ENCODE data around the gene TRAPPC3L. TPM values are rescaled to one million over a fixed set of nuclear protein-coding genes. Genes with fewer than 3 reads are reported as not detected.
A peak's percentile ranks its signal among the peaks of the same experiment; 100 is the strongest.

Gene TRAPPC3L
- 0.03 and 0.11 TPM in 2 replicates for polyA plus RNA-seq (2012; rRNA removed)
- 0.05 and 0.09 TPM in 2 replicates for polyA plus RNA-seq (2012; cell fraction: cytosol; rRNA removed)
- polyA plus RNA-seq (2012; cell fraction: nucleus; rRNA removed), result 0.07 TPM in 1 of 2 replicates, not detected in the other

DNA sequence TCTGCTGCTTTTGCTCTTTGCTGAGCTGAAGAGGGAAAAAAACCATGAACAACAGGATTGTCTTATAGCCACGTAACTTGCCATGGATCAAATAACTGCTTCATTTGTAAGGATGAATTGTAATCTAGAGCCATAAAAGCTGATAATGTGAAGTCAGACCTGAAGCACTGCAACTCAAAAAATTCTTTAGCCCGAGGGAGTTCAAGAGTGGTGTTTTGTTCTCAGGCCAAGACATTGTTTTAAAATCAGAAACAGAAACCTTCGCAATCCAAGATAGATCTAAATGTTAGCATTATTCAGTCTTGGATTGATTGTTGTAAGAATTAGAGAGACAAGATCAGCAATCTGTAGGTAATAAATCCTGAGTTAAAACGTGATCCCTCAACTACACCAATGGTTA is at the start of gene TRAPPC3L:
TSS of gene TRAPPC3L (minus strand) at position 34 of the 400 bp plus-strand sequence. CDS start 170 bp downstream, outside the sequence.
- no peaks in the 10 kb centered on the region; a peak in 1 of 4 replicates for H3K4me1 ChIP-seq (ENCODE audit: control insufficient read depth in 1 of 2, insufficient read depth in 2 of 2, low read depth in 1 of 2, low read length in 1 of 2)
- H3K4me3 ChIP-seq (ENCODE audit: low read depth in 2 of 2, low read length in 1 of 2), result no peak within 1 kb of the TSS
- CTCF ChIA-PET, result interaction anchor here (1.0 to 2.2 kb wide), 5 partner anchors 10 to 327 kb away, joined by 3 to 9 read pairs (median 4); no protein-coding TSS in a partner anchor
- 0 out of 2 replicates have a peak within 1 kb of the TSS, but pooled peaks have one; percentile 18 for H3K4me2 ChIP-seq
- H3K27me3 ChIP-seq (ENCODE audit: insufficient read depth), result no peaks in the 10 kb centered on the region
- no peaks in the 10 kb centered on the region for H3K79me2 ChIP-seq (ENCODE audit: insufficient read depth)
- no peaks in the 10 kb centered on the region for H3K9me2 ChIP-seq
- H3K36me3 ChIP-seq (replicated peaks in 1 of 2; ENCODE audit: control insufficient read depth in 1 of 2, insufficient read depth in 2 of 2, low read length in 1 of 2), result no peaks in the 10 kb centered on the region
- H4K20me1 ChIP-seq (ENCODE audit: insufficient read depth), result no peaks in the 10 kb centered on the region
- peak within 1 kb of the TSS in 1 of 2 experiments; percentile 39; a peak in 1 of 4 replicates for H3K27ac ChIP-seq (ENCODE audit: low read depth in 2 of 2, low read length in 1 of 2)
- DNase-seq, result no peak
- 28% methylated on average over 4 of the region's 4 CpGs for WGBS (ENCODE audit: low lambda C conversion rate)
- POLR2A ChIA-PET, result no interaction called here
- H3F3A ChIP-seq (replicated peaks; ENCODE audit: insufficient read depth), result no peaks in the 10 kb centered on the region
- TF ChIP-seq RXRA (IDR thresholded peaks at IDR 0.05; ENCODE audit: borderline replicate concordance, low read depth), result no peak
- TF ChIP-seq YY1 (IDR thresholded peaks at IDR 0.05; ENCODE audit: low read depth), result no peak
- TF ChIP-seq GATA2 (CRISPR knock-in tag; IDR thresholded peaks at IDR 0.05), result no peak
- TF ChIP-seq, protein P1, sequence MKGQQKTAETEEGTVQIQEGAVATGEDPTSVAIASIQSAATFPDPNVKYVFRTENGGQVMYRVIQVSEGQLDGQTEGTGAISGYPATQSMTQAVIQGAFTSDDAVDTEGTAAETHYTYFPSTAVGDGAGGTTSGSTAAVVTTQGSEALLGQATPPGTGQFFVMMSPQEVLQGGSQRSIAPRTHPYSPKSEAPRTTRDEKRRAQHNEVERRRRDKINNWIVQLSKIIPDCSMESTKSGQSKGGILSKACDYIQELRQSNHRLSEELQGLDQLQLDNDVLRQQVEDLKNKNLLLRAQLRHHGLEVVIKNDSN (IDR thresholded peaks at IDR 0.05; ENCODE audit: borderline replicate concordance, low read depth), result no peak
- TF ChIP-seq TCF12 (IDR thresholded peaks at IDR 0.05), result no peak
- no peak for TF ChIP-seq FOXJ3 (CRISPR knock-in tag; IDR thresholded peaks at IDR 0.05)
- no peak for TF ChIP-seq EZH2phosphoT487 (IDR thresholded peaks at IDR 0.05; ENCODE audit: borderline replicate concordance, low read depth)
- no peak for TF ChIP-seq SMC3 (IDR thresholded peaks at IDR 0.05; ENCODE audit: low read depth, low read length)
- TF ChIP-seq, protein P2, sequence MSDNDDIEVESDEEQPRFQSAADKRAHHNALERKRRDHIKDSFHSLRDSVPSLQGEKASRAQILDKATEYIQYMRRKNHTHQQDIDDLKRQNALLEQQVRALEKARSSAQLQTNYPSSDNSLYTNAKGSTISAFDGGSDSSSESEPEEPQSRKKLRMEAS (IDR thresholded peaks at IDR 0.05; ENCODE audit: low read depth), result no peak
- no peak within 1 kb of the TSS for H3K9ac ChIP-seq
- peak within 1 kb of the TSS; percentile 26; the same call in 1 of the 2 replicates for H2AFZ ChIP-seq (ENCODE audit: low read depth)
- no peaks in the 10 kb centered on the region for H3K9me3 ChIP-seq

DNA sequence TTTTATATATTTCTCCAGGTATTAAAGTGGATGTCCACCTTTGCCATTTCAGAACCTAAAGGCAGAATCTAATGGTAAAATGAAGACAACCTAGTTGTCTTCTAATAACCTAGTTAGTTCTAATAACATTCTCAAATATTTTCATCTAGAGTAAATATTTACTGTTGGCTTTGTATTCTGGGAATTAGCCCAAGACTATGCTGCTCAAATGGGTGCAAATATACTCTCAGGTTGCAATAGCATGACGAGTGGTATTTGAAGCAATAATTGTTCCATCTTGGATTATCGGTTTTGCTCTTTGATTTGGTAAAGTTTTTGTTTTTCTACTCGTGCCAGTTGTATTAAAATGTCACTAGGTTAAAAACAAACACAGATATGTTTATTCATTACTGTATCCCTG is 49.8 kb upstream of the TRAPPC3L start:
- Histone ChIP-seq H3K36me3 (replicated peaks in 1 of 2; ENCODE audit: control insufficient read depth in 1 of 2, insufficient read depth in 2 of 2, low read length in 1 of 2) (peaks cover 50 to 54% of the 10 kb centered on the region in 2 experiments), H3F3A (replicated peaks; ENCODE audit: insufficient read depth) (peaks cover 15% of the 10 kb centered on the region), H3K79me2 (ENCODE audit: insufficient read depth) (no peaks in the 10 kb centered on the region), H3K9me3 (no peaks in the 10 kb centered on the region), H3K4me3 (ENCODE audit: low read depth in 2 of 2, low read length in 1 of 2) (no peak overlapping the region), H3K27me3 (ENCODE audit: insufficient read depth) (no peaks in the 10 kb centered on the region), H2AFZ (ENCODE audit: low read depth) (no peak overlapping the region), H4K20me1 (ENCODE audit: insufficient read depth) (no peaks in the 10 kb centered on the region), H3K27ac (ENCODE audit: low read depth in 2 of 2, low read length in 1 of 2) (no peak overlapping the region), H3K4me1 (ENCODE audit: control insufficient read depth in 1 of 2, insufficient read depth in 2 of 2, low read depth in 1 of 2, low read length in 1 of 2) (no peaks in the 10 kb centered on the region), H3K9me2 (peaks cover 5% of the 10 kb centered on the region; the same call in 1 of the 2 replicates), H3K9ac (no peak overlapping the region), H3K4me2 (no peak overlapping the region)
- 83% methylated on average over 3 of the region's 3 CpGs for WGBS (ENCODE audit: low lambda C conversion rate)
- no peak for TF ChIP-seq ELF1 (IDR thresholded peaks at IDR 0.05)
- no peak for TF ChIP-seq FOXJ3 (CRISPR knock-in tag; IDR thresholded peaks at IDR 0.05)
- TF ChIP-seq TEAD4 (IDR thresholded peaks at IDR 0.05; ENCODE audit: borderline replicate concordance, insufficient read depth), result no peak
- no peak for TF ChIP-seq YY1 (IDR thresholded peaks at IDR 0.05; ENCODE audit: low read depth)
- TF ChIP-seq CHD2 (IDR thresholded peaks at IDR 0.05; ENCODE audit: low read length, partially characterized antibody), result no peak
- no peak for TF ChIP-seq POLR2AphosphoS5 (IDR thresholded peaks at IDR 0.05; ENCODE audit: low read depth, low read length)
- TF ChIP-seq, protein P2 (IDR thresholded peaks at IDR 0.05; ENCODE audit: low read depth), result no peak
- TF ChIP-seq, protein P3, sequence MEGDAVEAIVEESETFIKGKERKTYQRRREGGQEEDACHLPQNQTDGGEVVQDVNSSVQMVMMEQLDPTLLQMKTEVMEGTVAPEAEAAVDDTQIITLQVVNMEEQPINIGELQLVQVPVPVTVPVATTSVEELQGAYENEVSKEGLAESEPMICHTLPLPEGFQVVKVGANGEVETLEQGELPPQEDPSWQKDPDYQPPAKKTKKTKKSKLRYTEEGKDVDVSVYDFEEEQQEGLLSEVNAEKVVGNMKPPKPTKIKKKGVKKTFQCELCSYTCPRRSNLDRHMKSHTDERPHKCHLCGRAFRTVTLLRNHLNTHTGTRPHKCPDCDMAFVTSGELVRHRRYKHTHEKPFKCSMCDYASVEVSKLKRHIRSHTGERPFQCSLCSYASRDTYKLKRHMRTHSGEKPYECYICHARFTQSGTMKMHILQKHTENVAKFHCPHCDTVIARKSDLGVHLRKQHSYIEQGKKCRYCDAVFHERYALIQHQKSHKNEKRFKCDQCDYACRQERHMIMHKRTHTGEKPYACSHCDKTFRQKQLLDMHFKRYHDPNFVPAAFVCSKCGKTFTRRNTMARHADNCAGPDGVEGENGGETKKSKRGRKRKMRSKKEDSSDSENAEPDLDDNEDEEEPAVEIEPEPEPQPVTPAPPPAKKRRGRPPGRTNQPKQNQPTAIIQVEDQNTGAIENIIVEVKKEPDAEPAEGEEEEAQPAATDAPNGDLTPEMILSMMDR (IDR thresholded peaks at IDR 0.05), result no peak
- TF ChIP-seq, protein P4, sequence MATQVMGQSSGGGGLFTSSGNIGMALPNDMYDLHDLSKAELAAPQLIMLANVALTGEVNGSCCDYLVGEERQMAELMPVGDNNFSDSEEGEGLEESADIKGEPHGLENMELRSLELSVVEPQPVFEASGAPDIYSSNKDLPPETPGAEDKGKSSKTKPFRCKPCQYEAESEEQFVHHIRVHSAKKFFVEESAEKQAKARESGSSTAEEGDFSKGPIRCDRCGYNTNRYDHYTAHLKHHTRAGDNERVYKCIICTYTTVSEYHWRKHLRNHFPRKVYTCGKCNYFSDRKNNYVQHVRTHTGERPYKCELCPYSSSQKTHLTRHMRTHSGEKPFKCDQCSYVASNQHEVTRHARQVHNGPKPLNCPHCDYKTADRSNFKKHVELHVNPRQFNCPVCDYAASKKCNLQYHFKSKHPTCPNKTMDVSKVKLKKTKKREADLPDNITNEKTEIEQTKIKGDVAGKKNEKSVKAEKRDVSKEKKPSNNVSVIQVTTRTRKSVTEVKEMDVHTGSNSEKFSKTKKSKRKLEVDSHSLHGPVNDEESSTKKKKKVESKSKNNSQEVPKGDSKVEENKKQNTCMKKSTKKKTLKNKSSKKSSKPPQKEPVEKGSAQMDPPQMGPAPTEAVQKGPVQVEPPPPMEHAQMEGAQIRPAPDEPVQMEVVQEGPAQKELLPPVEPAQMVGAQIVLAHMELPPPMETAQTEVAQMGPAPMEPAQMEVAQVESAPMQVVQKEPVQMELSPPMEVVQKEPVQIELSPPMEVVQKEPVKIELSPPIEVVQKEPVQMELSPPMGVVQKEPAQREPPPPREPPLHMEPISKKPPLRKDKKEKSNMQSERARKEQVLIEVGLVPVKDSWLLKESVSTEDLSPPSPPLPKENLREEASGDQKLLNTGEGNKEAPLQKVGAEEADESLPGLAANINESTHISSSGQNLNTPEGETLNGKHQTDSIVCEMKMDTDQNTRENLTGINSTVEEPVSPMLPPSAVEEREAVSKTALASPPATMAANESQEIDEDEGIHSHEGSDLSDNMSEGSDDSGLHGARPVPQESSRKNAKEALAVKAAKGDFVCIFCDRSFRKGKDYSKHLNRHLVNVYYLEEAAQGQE (IDR thresholded peaks at IDR 0.05; ENCODE audit: low read depth, low read length), result no peak
- DNase-seq, result no peak
- CTCF ChIA-PET, result interaction anchor here (0.8 kb wide), 1 partner anchor 34 kb away, joined by 3 read pairs; no protein-coding TSS in a partner anchor
- POLR2A ChIA-PET, result no interaction called here
